Thyroid gland (tissue), 4 donors: ENCODE data around the gene FNTB. TPM values are rescaled to one million over a fixed set of nuclear protein-coding genes. Genes with fewer than 3 reads are reported as not detected.

Experiments
- DNase-seq, 2 donors: peaks; one replicate each; pipeline ENCODE4 v3.0.0-alpha.2; 2019
- H3K27ac ChIP-seq, 3 donors: fragments of 200-600 bp; sonication (generic); 1 replicate in 2 of 3; 2 replicates in 1 of 3; pipeline ENCODE4 v1.5.1; 2016 to 2019; ENCODE audit warnings: mild to moderate bottlenecking in 1 of 3, moderate library complexity in 1 of 3
- H3K27me3 ChIP-seq: fragments of 200-600 bp; sonication (generic); one replicate; pipeline ENCODE4 v1.5.1; 2019
- H3K36me3 ChIP-seq, 2 donors: fragments of 200-600 bp; sonication (generic); one replicate each; pipeline ENCODE4 v1.5.1; 2016 to 2019
- H3K4me1 ChIP-seq, 2 donors: fragments of 200-600 bp; sonication (generic); one replicate each; pipeline ENCODE4 v1.5.1; 2017 to 2019
- H3K4me3 ChIP-seq, 3 donors: fragments of 200-600 bp; sonication (generic); replicated peaks in 1 of 3; 1 replicate in 2 of 3; 2 replicates in 1 of 3; pipeline ENCODE4 v1.5.1; 2016; ENCODE audit warnings: mild to moderate bottlenecking in 1 of 3
- H3K9me3 ChIP-seq: fragments of 200-600 bp; sonication (generic); one replicate; pipeline ENCODE4 v1.5.1; 2017
- CTCF ChIP-seq, 6 experiments: fragments of 200-600 bp in 3 of 6; fragments of 450-650 bp in 3 of 6; sonication (generic) in 3 of 6; IDR thresholded peaks; one replicate each; pipeline ENCODE4 v1.5.1; 2016 to 2019; ENCODE audit warnings: antibody characterized with exemption in 6 of 6, mild to moderate bottlenecking in 2 of 6, inconsistent platforms in 1 of 6, moderate library complexity in 1 of 6
- POLR2A ChIP-seq, 2 donors: fragments of 450-650 bp; IDR thresholded peaks; one replicate each; pipeline ENCODE4 v1.6.1; 2017; ENCODE audit warnings: antibody characterized with exemption in 2 of 2, mild to moderate bottlenecking in 2 of 2, moderate library complexity in 1 of 2
- WGBS, 2 donors: methylation state at CpG; one replicate each; pipeline ENCODE4 v1.1.5; 2017; 5-methylcytosine and 5-hydroxymethylcytosine counted together
- intact Hi-C: fragments of 100-400 bp; cut with DNase I; formaldehyde crosslinking; loops from one replicate; pipeline ENCODE4 v1.15.1; 2023
- total RNA-seq, 4 donors: library from RNA; depleted of rRNA; stranded (reverse); fragments of >200 nt; gene quantifications; one replicate each; pipeline ENCODE4 v1.2.3, GENCODE V29; 2016

Gene FNTB
- total RNA-seq, 4 donors from 2014 or later, result 7.8 to 27.0 (median 18.8) TPM

- Histone ChIP-seq H3K4me1 (peaks cover 20 to 21% of the 10 kb centered on the region in 2 donors), H3K9me3 (no peaks in the 10 kb centered on the region), H3K4me3 (peak overlapping the region; percentile 31 to 73 (median 49)), H3K36me3 (no peaks in the 10 kb centered on the region), H3K27me3 (no peaks in the 10 kb centered on the region), H3K27ac (peak overlapping the region in 1 of 3 donors; percentile 24)
- peak in 1 of 2 donors; percentile 16 for DNase-seq
- intact Hi-C loops, result no loop called here
- 11 to 25% methylated on average over 11 to 22 of the region's 22 CpGs for WGBS, 2 donors
- TF ChIP-seq CTCF (IDR thresholded peaks at IDR 0.05) (no peak), POLR2A (IDR thresholded peaks at IDR 0.05) (no peak)
Observed at GRCh38 chr14:65103150-65103760, 116.6 kb downstream of the FNTB start.

- Histone ChIP-seq H3K9me3 (no peaks in the 10 kb centered on the region), H3K4me3 (no peak overlapping the region), H3K27ac (no peak overlapping the region), H3K4me1 (peaks cover 9 to 14% of the 10 kb centered on the region in 2 donors), H3K27me3 (no peaks in the 10 kb centered on the region), H3K36me3 (no peaks in the 10 kb centered on the region)
- 90 to 95% methylated on average over 3 of the region's 3 CpGs for WGBS, 2 donors
- no peak for TF ChIP-seq CTCF (IDR thresholded peaks at IDR 0.05)
- TF ChIP-seq POLR2A (IDR thresholded peaks at IDR 0.05), result no peak
- no peak for DNase-seq
- intact Hi-C loops, result no loop called here
Observed at GRCh38 chr14:65104791-65105190, 118.1 kb downstream of the FNTB start.

GRCh38 chr14:65106316-65106715 is 119.6 kb downstream of the FNTB start:
- H3K27ac ChIP-seq, result no peak overlapping the region
- DNase-seq, result no peak
- H3K27me3 ChIP-seq, result no peaks in the 10 kb centered on the region
- intact Hi-C loops, result no loop called here
- H3K9me3 ChIP-seq, result no peaks in the 10 kb centered on the region
- no peak overlapping the region for H3K4me3 ChIP-seq
- H3K36me3 ChIP-seq, result no peaks in the 10 kb centered on the region
- TF ChIP-seq POLR2A (IDR thresholded peaks at IDR 0.05) (no peak), CTCF (IDR thresholded peaks at IDR 0.05) (no peak)
- 93 to 95% methylated on average over 4 of the region's 4 CpGs for WGBS, 2 donors
- H3K4me1 ChIP-seq, result peaks cover 0 to 2% of the 10 kb centered on the region in 2 donors

- no peaks in the 10 kb centered on the region for H3K9me3 ChIP-seq
- DNase-seq, result no peak
- WGBS, 2 donors, result 66 to 69% methylated on average over 1 of the region's 1 CpG
- no peaks in the 10 kb centered on the region for H3K36me3 ChIP-seq
- H3K27me3 ChIP-seq, result no peaks in the 10 kb centered on the region
- H3K27ac ChIP-seq, result no peak overlapping the region
- H3K4me1 ChIP-seq, result no peaks in the 10 kb centered on the region
- TF ChIP-seq CTCF (IDR thresholded peaks at IDR 0.05) (no peak), POLR2A (IDR thresholded peaks at IDR 0.05) (no peak)
- intact Hi-C loops, result no loop called here
- H3K4me3 ChIP-seq, result no peak overlapping the region
Observed at GRCh38 chr14:65106736-65107135, 120.0 kb downstream of the FNTB start.

DNA sequence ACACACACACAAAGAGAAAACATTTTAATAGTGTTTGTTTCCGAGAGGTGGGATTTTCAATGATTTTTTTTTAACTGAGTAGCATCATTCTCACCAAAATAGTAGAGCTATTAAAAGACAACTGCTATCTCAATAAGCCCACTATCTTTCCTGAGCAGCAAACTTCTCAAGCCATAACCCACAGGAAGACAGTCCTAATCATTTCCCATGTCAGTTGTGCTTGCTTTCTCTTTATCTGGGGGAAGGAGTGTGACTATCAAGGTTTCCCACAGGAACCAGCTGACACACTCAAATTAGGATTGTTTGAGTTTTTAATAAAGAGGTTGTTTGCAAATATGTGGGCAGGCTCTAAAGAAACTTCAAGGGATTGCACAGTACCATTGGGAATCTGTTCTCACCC is 120.5 kb downstream of the FNTB start:
- WGBS, 2 donors, result 94 to 100% methylated on average over 1 of the region's 1 CpG
- intact Hi-C loops, result no loop called here
- Histone ChIP-seq H3K27ac (no peak overlapping the region), H3K27me3 (no peaks in the 10 kb centered on the region), H3K9me3 (no peaks in the 10 kb centered on the region), H3K4me1 (no peaks in the 10 kb centered on the region), H3K4me3 (no peak overlapping the region), H3K36me3 (no peaks in the 10 kb centered on the region)
- no peak for DNase-seq
- no peak for TF ChIP-seq POLR2A (IDR thresholded peaks at IDR 0.05)
- TF ChIP-seq CTCF (IDR thresholded peaks at IDR 0.05), result no peak
